Lung microvascular endothelial cell (primary cell): ENCODE data around the gene KLHL40. TPM values are rescaled to one million over a fixed set of nuclear protein-coding genes. Genes with fewer than 3 reads are reported as not detected.

ENCODE experiments used
- DNase-seq, 2 donors: peaks; one replicate each; pipeline versions ENCODE4 v3.0.0 to v3.0.0-alpha.2; 2010; ENCODE audit warnings: low read depth in 2 of 2
- total RNA-seq: library from RNA; depleted of rRNA; stranded (reverse); fragments of >200 nt; gene quantifications from 2 replicates; pipeline ENCODE4 v1.2.1, GENCODE V29; 2014

Gene KLHL40
- total RNA-seq, 1 donor from 2014 or later, result not detected

GRCh38 chr3:42668413-42668760, 16.9 kb upstream of the KLHL40 start:
- DNase-seq, result no peak

GRCh38 chr3:42668793-42669217, 16.5 kb upstream of the KLHL40 start:
- DNase-seq, result peak in 1 of 2 donors; percentile 31

GRCh38 chr3:42670051-42670576, 15.2 kb upstream of the KLHL40 start:
- no peak for DNase-seq

GRCh38 chr3:42670670-42671069, 14.7 kb upstream of the KLHL40 start:
- no peak for DNase-seq

- DNase-seq, result no peak
Observed at GRCh38 chr3:42672515-42672914, 12.8 kb upstream of the KLHL40 start.

- DNase-seq, result no peak
Observed at GRCh38 chr3:42673082-42673481, 12.3 kb upstream of the KLHL40 start.

- no peak for DNase-seq
Observed at GRCh38 chr3:42674146-42674545, 11.2 kb upstream of the KLHL40 start.

- DNase-seq, result no peak
Observed at GRCh38 chr3:42675909-42676308, 9.4 kb upstream of the KLHL40 start.

GRCh38 chr3:42678447-42678846, 6.9 kb upstream of the KLHL40 start:
- no peak for DNase-seq

- no peak for DNase-seq
Observed at GRCh38 chr3:42680271-42680670, 5.1 kb upstream of the KLHL40 start.

- no peak for DNase-seq
Observed at GRCh38 chr3:42680806-42681205, 4.5 kb upstream of the KLHL40 start.

- DNase-seq, result no peak
Observed at GRCh38 chr3:42681361-42682038, 3.8 kb upstream of the KLHL40 start.

GRCh38 chr3:42682301-42683070, 2.9 kb upstream of the KLHL40 start:
- no peak for DNase-seq

GRCh38 chr3:42683875-42684598, 1.3 kb upstream of the KLHL40 start:
- DNase-seq, result peak; percentile 84 to 89

- no peak for DNase-seq
Observed at GRCh38 chr3:42684632-42685362, 540 bp upstream of the KLHL40 start.

GRCh38 chr3:42685891-42686820, 819 bp downstream of the KLHL40 start:
- peak in 1 of 2 donors; percentile 16 for DNase-seq

GRCh38 chr3:42686832-42687650, 1.7 kb downstream of the KLHL40 start:
- DNase-seq, result no peak

GRCh38 chr3:42688016-42688415, 2.7 kb downstream of the KLHL40 start:
- no peak for DNase-seq
